Measurements from ENCODE around the gene VDAC2. TPM values are rescaled to one million over a fixed set of nuclear protein-coding genes. Genes with fewer than 3 reads are reported as not detected.

Gene VDAC2
- total and polyA plus RNA-seq, 2 donors (not counting 1 experiment from before 2014, with no cell fraction given), result 49.2 to 83.6 TPM

Small RNAs within 50 kb of the gene (small RNA-seq; reads per million reads assigned to genes)
- gene HMGA1P5 (ENCODE audit: insufficient read length, low read depth, low replicate concordance) (not detected), gene RPL39P25 (ENCODE audit: insufficient read length, low read depth, low replicate concordance) (not detected)

Other genes with a start within 250 kb of the VDAC2 start
- 31.7 and 35.7 TPM in 2 replicates for gene SAMD8, start 99.1 kb upstream of the VDAC2 start, total RNA-seq
- gene SAMD8, start 99.1 kb upstream of the VDAC2 start, polyA plus RNA-seq, result 15.9 and 26.3 TPM in 2 replicates
- gene COMTD1, start 25.2 kb downstream of the VDAC2 start, total RNA-seq, result 12.3 and 14.5 TPM in 2 replicates
- gene COMTD1, start 25.2 kb downstream of the VDAC2 start, polyA plus RNA-seq, result 15.1 and 23.8 TPM in 2 replicates
- gene ZNF503, start 191.0 kb downstream of the VDAC2 start, total RNA-seq, result not detected in 2 replicates
- 0.04 and 0.16 TPM in 2 replicates for gene ZNF503, start 191.0 kb downstream of the VDAC2 start, polyA plus RNA-seq
- not detected in 2 replicates for gene LRMDA, start 220.8 kb downstream of the VDAC2 start, total RNA-seq
- gene LRMDA, start 220.8 kb downstream of the VDAC2 start, polyA plus RNA-seq, result 0.12 TPM in 1 of 2 replicates, not detected in the other

Data from B cell (primary cell).